Measurements from ENCODE around the gene GAS7.

The GAS7 gene

DNA sequence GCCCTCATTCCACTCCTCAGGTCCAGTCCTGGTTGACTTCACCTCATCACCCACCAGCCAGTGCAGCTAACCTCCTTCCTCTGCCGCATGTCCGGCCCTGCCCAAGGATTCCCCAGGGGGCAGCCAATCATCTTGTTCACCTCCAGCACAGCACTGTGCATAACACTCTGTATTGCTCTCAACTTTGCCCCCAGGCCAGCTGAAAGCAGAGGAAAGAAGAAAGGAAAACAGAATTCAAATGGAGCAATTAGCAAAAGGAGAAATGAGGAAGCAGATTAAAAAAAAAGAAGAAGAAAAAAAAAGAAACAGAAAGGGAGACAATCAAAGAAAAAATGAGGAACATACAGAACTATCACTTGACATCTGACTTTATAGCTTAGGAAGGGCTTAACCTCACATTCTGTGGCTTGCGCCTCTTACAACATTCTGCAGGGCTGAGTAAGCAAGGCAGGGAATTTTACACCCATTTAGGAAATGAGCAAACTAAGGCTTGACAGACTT, 26.1 kb downstream of the GAS7 start:
- no peak for DNase-seq

DNA sequence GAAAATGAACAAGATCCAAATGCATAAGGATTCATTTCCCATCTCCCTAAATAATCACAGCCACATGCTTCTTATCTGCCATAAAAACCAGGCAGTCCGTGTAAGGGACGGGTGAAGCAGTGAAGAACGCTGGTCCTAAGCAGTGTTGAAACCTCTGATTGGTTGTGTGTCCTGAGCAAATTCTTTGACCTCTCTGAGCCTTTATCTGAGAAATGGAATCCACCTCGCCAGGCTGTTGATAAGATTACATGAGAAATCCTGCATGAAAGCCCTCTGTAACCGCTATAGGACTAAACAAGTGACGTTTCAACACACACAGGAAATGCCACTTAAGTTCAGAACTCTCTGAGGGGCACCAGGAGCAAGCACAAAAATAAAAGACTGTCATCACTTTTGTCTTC, 26.8 kb downstream of the GAS7 start:
- no peak for DNase-seq

DNA sequence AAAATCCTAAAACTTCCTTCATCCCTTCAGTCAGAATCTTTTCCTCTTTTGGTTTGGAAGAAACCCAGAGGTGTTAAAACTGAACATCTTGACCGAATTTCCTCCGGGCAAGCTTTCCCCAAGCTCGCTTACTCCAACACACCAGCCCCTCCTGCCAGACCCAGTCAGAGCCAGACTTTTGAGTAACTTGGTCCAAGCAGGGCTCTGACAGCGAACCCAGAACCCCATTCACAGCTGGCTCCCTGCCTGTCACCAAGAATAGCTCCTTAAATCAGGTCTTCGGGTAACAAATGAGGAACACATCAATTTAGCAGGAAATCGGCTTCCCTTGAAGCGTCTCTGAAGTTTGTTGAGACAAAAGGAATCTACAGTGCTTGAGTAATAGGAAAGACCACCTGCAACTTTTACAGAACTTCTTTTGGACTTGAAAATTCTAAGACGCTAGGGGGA, 27.3 kb downstream of the GAS7 start:
- DNase-seq, result peak in 37 of 58 donors; percentile 7 to 62 (median 26)

- no peak for DNase-seq
Observed at GRCh38 chr17:10170233-10170632, 28.2 kb downstream of the GAS7 start.

DNA sequence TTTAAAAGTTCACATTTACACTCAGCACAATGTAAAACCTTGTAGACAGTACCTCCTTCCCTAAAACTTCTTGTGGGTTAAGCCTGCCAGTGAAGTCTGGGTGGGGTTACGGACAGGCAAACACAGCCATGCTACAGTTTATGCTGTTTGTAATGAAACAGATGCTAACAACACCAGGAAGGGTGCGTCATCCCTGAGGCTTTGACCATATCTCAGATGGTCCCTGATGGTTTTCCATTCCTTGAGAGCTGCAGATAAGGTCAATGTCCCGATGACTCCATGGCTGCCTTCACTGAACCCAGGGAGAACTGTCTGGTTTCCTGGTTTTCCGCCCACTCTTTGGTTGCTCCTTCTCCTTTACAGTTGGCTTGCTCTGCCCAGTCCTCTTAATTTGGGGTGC, 29.1 kb downstream of the GAS7 start:
- no peak for DNase-seq

DNA sequence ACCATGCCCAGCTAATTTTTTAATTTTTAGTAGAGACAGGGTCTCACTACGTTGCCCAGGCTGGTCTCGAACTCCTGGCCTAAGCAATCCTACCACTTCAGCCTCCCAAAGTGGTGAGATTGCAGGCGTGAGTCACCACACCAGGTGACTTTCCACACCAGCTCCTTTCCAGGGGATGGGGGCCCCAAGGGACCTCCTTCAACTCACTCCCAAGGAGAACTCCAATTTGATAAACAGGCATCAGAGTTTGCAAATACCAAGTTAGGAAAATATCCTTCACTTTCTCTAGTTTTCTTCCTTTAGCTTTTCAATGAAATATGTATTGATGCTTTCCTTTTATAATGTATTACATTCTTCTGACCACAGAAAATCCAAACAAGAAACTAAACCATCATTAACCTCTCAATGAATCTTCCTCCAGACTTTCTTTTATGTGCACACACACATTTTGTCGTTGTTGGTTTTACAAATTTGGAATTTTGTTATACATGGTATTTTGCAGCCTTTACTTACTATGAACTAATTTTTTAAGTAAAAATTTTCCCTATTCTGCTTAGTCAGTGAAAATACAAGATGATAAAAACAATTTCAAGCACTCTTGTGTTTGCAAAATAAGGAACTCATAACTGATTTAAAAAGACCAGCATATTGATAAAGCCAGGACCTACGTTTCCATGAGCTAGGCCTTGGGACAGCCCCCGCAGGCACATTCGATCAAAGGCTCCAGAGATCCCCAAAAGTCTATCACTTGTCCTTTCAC, 32.0 kb downstream of the GAS7 start:
- no peak for DNase-seq

DNA sequence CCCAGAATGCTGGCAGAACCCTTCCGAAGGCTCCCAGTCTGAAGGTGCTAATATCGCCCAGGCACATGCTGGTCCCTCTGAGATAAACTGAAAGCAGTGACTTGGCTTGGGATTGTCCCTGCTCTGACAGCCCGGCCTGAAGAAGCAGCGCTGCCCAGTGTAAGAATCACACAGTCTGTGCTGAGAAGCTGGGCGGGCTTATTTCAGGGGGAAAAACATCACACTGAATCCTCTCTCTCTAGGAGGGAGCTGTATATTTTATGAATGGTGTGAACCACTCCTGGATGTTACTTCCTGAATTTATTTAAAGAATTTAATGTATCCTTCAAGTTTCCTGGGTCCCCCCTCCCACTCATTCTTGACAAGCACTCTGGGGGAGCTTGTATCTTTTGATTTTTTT, 36.3 kb downstream of the GAS7 start:
- DNase-seq, result peak in 1 of 58 donors; percentile 10

DNA sequence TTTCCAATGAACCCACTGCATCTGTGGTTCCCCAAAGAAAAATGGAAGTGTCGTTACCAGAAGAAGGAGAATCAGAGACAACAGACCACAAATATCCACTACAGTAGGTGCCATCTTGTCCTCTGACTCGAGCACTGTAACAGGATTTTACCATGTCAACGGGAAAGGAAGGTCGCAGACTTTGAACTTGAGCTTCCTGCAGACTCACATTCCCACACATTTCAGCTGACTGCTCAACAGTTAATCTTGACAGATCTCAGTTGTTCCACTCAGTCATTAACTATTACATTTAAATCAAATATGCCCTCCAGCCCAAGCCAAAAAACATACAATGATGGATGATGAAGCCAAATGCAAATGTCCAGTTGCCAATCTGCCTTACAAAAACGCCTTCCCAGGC, 37.0 kb downstream of the GAS7 start:
- no peak for DNase-seq

DNA sequence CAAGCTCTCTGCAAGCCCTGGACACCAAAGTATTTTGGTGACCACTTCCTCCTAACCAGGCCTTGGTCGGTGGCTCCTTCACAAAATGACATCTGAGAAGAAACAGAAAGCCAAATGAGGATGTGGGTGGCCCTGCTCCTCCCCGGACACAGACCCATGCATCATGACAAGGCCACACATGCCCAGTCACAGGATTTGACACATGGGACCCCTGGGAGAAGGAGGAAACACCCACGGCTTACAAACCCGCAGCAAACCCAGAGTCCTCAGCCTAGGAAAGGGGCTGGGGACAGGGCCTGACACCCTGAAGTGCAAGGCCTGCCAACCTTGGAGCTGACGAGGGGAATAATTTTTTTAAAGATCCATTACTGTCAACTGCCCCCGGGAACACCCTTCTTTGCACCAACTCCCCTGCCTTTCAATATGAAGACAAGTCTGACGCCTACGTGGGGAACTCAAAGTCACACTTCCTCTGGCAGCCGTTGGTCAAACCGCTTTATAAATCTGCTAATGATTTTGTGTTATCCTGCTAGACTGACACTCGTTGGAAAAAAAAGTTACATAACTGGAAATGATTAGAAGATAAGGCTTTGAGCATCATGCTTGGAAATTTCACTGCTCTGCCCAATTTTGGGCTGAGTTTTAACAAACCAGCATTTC, 41.3 kb downstream of the GAS7 start:
- peak in 24 of 58 donors; percentile 9 to 60 (median 28) for DNase-seq

- DNase-seq, result peak in 1 of 58 donors; percentile 58
Observed at GRCh38 chr17:10156599-10156947, 41.8 kb downstream of the GAS7 start.

GRCh38 chr17:10156077-10156435, 42.4 kb downstream of the GAS7 start:
- DNase-seq, result no peak

DNA sequence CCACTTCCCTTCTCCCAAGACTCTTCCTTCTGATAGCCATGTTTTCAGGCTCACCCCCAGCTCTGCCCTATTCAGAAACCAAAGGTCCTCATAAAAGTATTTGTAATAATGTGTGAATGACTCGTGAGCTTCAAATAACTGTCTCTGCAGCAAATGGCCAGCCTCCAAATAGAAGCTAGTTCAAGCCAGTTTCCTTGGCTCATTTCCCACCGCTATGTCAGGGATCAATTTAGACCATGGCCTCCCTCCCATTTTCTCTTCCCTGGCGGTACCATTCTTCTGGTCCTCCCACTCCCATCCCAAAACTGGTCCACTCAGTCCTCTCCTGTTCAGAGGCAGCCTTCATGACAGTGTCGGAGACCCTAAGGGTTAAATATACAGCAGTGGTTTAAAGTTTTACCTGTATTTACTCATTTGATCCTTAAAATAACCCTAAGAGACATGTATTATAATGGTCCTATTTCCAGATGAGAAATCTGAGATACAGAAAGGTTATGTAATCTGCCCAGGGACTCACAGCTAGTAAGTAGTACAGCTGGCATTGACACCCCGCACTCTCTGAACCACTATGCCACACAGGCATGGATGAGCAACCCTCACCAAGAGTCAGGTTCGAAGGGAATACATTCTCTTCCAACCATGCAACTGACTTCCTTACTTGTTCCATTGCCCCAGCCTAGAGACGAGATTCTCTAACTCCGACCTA, 42.9 kb downstream of the GAS7 start:
- DNase-seq, result peak in 2 of 58 donors; percentile 18 to 48

GRCh38 chr17:10151667-10152496, 46.5 kb downstream of the GAS7 start:
- peak in 16 of 58 donors; percentile 3 to 33 (median 20) for DNase-seq

DNA sequence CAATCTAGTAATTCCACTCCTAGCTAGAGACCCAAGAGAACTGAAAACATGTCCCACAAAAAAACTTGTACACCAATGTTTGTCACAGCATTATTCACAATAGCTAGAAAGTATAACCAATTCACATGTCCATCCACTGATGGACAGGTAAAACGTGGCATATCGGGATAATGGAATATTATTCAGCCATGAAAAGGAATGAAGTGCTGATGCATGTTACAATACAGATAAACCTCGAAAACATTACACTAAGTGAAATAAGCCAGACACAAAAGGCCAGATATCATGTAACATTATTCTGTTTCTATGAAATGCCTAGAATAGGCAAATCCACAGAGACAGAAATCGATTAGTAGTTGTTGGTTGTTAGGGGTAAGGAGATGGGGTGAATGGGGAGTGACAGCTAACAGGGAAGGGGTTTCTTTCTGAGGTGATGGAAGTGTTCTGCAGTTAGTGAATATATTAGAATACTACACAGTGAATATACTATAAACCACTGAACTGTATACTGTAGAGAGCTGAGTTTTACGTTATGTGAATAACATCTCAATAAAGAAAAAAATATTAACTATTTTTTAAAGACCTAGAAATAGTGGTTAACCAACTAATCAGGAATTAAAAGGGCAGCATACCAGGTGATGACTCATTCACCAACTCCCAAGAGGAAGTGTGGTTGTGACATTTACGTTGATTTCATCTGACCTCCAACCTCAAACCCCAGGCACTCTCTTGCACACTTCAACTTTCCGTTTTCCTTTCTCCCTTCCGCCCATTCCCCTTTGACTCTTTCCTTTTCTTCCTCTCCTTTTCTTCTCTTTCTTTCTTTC, 48.6 kb downstream of the GAS7 start:
- no peak for DNase-seq

DNA sequence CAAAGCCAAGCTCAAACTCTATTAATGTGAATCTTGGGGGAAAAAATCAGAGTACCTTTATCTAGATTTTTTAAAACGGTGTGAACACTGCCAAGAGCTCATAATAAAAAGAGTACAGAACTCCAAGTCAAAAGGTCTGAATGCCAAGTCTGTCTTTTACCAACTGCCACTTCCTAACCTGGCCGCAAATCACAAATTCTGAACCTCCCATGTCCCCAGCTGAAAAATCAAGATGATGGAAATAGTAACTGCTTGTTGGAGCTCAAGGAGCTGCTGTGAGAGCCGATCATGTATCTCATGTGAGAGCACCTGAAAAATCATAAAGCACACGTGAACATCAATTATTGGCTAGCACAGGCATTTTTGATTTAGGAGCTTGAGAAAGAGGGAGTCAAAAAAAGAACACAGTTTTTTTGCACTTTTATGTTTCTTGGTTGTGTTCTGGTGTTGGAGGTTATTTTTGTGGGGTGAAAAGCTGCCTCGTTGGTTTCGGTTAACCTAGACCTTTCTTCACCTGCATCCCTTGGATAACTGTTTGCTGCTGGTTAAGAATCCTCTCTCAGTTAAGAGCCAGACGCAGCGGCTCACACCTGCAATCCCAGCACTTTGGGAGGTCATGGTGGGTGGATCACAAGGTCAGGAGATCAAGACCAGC, 50.5 kb downstream of the GAS7 start:
- no peak for DNase-seq

GRCh38 chr17:10147040-10147439, 51.4 kb downstream of the GAS7 start:
- DNase-seq, result no peak

DNA sequence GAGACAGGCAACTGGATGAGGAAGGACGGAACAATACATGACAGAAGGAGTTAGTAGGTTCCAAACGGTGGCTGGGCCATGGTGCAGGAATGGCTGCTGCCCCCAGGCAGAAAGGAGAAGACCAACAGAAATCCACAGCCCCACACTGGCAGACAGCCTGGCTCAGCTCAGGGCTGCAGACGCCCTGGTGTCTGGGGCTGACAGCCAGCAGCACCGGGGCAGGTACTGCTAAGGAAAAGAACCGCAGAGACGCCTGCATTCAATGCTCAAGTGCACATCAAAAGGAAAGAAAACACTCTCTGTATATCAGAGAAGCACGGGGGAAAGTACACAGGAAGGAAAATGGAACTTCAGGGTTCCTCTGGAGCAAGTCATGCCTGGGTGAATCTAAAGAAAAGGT, 53.4 kb downstream of the GAS7 start:
- no peak for DNase-seq

GRCh38 chr17:10144456-10144855, 54.0 kb downstream of the GAS7 start:
- DNase-seq, result no peak

DNA sequence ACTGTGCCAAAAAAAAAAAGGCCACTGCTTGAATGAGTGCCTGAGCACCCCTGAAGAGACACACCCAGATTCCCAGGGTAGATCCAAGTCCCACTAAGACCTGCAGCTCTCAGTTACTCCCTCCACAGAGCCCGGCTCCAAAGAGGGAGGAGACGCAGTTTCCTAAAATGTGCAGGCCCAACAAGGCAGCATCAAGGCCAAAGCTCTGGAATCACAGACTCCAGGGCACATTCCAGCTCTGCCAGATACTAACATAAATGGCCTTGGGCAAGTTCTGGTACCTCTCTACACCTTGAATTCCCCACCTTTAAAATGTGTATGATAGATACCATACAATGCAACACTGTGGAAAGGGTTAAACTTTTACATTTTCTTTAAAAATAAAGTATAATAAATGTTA, 57.0 kb downstream of the GAS7 start:
- DNase-seq, result no peak

DNA sequence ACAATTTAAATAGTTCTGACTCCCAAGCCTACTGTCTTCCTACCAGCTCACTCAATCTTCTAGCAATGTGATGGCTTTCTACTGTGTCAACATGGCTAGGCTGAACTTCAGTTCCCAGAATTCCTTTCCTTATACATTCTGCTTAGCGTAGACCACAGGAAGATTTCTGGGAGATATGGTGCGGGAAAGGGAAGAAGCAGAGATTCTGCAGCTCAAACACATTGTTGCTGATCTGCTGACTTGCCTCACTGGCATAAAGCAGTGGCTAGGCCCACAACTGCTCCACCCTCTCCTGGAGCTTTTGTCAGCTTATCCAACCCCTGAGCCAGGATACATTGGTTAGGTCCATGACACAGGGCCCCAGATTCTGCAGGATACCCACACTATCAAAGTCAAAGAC, 58.8 kb downstream of the GAS7 start:
- DNase-seq, result no peak
